Fibroblast of skin of left biceps (primary cell): ENCODE results near the gene RPP30.
"Not testable (repeated sequence)": the region's sequence is repeated elsewhere in the genome, so short reads cannot be mapped to it uniquely, and the experiment has no call there.

Source experiments
- DNase-seq, 2 experiments: peaks; one replicate each; pipeline ENCODE4 v3.0.0-alpha.2; 2013; ENCODE audit warnings: low read depth in 2 of 2

Gene RPP30

DNA sequence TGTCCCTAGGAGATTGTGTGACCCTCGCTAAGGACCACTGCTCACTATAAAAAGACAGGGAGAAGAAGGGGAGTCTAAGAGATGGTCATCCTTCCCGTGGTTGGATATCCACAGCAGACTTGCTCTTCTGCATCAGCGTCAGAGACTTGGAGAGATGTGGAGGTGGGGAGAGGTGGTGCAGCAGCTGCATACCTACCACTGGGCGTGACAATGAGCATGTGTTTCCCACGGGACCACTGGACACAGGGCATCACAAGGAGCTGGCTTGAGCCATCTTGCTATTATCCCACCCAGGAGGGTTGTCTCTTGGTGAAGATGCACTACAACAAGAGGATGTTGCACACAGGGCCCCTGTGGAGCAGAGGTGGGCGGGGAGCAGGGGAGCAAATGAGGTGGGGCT is 67.9 kb downstream of the RPP30 start:
- no peak for DNase-seq

DNA sequence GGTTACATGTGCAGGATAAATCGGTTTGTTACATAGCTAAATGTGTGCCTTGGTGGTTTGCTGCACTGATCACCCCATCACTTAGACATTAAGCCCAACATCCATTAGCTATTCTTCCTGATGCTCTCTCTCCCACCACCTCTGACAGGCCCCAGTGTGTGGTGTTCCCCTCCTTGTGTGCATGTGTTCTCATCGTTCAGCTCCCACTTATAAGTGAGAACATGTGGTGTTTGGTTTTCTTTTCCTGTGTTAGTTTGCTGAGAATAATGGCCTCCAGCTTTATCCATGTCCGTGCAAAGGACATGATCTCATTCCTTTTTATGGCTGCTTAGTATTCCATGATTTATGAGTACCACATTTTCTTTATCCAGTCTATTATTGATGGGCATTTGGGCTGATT is 71.2 kb downstream of the RPP30 start:
- not testable (repeated sequence) for DNase-seq

DNA sequence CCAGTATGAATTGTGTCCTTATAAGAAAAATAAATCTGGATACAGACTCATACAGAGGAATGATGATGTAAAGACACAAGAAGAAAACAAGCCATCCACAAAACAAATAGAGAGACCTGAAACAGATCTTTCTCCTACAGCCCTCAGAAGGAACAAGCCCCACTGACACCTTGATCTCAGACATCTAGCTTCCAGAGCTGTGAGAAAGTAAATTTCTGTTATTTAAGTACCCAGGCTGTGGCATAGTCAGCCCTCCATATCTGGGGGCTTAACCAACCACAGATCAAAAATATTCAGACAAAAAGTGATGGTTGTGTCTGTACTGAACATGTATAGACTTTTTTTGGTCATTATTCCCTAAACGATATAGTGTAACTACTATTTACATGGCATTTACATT is 73.0 kb downstream of the RPP30 start:
- DNase-seq: no peak

DNA sequence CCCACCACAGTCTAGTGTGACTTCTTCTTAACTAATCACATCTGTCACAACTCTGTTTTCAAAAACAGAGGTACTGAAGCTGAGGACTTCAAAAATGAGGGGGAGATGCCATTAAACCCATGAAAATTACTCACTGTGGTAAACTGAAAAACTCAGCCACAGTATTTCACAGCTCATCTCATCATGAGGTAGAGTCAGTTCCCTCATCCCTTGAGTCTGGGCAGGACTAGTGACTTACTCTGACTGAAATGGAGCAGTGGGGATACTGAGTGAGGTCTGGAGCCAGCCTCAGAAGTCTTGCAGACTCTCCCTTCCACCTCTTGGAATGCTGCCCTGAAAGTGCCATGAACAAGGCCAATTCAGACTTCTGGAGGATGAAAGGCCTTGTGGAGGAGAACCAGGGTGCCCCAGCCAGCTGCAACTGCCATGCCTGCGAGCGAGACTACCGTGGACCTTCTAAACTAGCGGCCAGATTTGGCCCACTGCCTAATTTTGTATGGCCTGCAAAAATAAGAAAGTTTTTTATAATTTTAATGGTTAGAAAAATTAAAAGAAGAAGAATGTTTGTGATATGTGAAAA is 73.8 kb downstream of the RPP30 start:
- no peak for DNase-seq

DNA sequence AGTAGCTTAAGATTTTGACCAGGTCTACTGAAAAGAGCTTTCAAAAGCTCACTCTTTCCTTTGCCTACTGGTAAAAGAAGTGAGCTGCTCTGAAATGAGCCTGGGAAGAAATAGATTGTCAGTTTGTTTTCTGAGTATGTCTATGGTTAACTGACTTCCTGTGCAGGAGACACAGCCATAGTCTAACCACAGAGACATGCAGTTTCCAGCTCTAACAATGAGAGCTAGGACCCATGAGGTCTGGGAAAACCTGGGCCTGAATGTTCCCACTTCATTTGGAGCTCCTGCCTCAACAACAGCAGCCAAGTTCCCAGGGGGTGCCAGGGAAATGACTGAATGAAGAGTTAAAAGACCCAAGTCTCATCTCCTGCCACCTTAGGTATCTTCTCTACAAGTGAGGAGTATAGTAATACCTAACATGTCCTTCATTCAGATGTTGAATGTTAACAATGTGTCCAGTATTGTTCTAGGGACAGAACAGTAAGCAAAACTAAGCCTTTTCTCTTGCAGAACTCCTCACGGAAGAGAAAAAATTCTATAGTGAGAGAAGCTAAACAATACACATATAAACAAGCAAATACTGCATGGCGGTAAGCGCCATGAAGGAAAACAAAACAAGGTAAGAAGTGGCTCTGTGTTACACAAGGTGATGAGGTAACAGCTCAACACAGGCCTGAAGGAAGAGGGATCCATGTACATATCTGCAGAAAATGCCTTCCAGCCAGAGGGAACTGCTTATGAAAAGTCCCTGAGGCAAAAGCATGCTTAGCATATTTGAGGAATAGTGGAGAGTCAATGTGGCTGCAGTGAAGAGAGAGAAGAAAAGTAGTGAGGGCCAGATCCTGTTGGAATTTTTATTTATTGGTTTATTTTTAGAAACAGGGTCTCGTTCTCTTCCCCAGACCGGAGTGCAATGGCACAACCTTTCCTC is 75.5 kb downstream of the RPP30 start:
- no peak for DNase-seq
